Activated CD4-positive, alpha-beta T cell treated with anti-CD3 and anti-CD28 coated beads, Interleukin-10, Interleukin-2, amounts not matched to agents 100 ng/mL and 50 ng/mL, durations not matched to agents 16 hours and 8 hours (primary cell): ENCODE results near the gene SSBP2.
A peak's percentile ranks its signal among the peaks of the same experiment; 100 is the strongest.

Experiments
- DNase-seq: peaks from one replicate; pipeline ENCODE4 v3.0.0-alpha.2; 2020

SSBP2 gene

DNA sequence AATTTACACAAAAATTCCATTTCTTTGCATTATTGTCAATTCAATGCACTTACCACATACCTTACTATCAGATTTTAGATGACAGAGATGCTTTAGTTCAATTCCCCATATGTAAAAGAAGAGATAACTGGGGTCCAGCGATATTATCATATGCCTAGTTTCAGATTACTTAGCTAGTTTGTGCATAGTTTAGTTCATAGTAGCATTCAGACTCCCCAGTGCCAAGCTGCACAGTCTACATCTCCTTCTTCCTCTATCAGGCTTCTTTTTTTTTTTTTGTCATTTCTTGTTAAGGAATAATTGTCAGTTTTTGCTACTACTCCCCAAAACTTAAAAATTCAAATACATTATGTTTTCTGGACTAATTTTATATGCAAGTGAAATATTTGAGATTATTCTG is 175.0 kb downstream of the SSBP2 start:
- no peak for DNase-seq

DNA sequence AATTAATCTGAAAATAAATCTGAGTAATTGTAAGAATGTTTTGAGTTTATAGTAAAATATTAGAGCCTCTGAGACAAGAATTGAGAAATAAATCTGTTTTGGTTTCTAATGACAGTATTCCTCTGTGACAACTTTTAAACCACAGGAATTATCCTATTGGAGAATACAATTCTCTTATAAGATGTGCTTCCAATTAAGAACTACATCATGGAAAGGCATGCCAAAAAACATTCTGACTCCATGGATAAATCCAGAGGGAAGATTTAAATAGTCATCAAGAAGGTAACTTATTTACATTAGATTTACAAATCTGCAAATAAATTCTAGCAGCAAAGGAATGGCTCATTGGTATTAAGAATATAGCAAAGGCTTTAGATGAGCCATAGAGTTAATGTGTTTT is 178.7 kb downstream of the SSBP2 start:
- no peak for DNase-seq

DNA sequence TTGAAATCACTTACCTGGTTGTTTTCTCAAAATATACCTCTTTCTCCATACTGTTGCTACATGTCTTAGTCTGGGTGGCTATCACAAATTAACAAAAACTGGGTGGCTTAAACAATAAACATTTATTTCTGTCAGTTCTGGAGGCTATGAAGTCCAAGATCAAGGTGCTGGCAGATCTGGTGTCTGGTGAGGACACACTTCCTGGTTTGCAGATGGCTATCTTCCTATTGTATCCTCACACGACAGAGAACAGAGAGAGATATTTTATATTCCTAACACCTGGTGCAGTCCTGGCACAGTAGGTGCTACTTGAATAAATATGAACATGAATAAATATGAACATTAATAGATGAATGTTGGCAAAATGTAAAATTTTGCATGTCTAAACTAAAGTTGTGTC is 192.7 kb downstream of the SSBP2 start:
- no peak for DNase-seq

DNA sequence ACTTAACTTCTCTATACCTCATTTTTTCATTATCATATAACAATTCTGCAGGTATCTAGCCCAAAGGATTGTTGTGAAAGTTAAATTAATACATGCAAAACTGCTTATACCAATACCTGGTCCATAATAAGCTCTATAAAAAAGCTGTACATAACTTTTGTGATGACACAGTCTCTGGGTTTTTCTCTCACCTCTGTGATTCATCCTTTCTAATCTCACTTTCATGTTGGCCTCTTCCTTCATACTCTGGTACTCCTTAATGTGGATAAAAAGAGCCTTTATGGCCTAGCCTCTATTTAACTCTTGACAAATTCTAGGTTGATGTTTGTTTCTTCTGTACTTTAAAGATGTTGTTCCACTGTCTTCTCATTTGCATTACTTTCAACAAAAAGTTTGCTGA is 194.1 kb downstream of the SSBP2 start:
- DNase-seq, result peak; percentile 58

DNA sequence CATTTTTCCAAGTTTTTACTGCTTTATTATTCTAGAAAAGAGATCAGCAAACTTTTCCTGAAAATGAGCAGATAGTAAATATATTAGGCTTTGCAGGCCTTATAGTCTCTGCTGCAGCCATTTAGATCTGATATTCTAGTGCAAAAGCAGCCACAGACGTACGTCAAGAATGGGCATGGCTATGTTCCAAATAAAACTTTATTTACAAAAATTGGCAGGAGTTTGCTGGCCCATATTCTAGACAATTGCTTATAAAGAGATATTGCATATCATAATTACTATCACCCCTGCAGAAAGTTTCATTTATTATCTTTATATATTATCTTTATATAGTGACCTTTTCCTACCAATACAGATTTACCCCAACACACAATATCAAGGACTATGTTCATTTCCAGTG is 195.0 kb downstream of the SSBP2 start:
- no peak for DNase-seq

DNA sequence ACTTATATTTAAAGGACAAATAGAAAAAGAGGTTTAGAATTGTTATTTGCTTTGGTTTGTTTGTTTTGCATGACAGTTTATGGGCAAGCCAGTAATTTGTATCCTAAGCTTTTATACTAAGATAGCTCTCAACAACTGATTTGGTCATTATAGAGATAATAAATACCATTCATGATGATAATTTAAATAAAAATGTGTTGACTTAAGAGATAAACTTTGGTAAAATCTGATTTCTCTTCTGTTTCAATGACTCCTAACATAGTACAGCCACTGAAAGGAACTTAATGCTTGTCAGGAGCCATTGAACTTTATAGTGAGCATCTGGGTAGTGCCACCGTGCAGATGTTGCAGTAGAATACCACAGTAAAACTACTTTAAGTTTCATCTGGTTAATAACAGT is 196.2 kb downstream of the SSBP2 start:
- DNase-seq, result no peak

DNA sequence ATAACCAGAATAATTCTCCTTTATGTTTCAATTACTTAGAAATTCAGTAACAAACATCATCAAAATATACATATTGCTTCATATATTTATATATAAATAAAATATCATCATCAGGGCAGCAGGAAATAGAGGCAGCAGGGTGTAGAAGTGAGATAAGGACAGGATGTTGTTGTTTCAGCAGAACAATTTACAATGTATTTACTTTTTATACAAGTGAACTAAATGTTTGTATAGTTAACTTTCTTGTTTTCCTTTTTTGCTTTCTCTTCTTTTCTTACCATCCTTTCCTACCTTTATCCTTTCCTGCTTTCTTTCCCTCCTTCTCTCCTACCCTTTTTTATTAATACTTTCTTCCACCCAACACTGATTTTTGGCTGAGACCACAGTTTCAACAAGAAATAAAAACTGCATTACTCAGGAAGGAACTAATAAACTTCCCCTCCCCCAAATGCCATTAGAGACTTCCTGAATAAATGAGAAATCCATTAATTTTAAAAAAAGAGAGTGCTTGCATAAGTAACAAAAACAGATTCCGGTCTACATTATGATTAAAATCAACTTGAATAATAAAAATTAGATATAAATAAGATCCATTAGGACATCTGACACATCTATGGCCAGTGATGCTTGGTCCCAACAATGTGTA is 197.2 kb downstream of the SSBP2 start:
- no peak for DNase-seq

DNA sequence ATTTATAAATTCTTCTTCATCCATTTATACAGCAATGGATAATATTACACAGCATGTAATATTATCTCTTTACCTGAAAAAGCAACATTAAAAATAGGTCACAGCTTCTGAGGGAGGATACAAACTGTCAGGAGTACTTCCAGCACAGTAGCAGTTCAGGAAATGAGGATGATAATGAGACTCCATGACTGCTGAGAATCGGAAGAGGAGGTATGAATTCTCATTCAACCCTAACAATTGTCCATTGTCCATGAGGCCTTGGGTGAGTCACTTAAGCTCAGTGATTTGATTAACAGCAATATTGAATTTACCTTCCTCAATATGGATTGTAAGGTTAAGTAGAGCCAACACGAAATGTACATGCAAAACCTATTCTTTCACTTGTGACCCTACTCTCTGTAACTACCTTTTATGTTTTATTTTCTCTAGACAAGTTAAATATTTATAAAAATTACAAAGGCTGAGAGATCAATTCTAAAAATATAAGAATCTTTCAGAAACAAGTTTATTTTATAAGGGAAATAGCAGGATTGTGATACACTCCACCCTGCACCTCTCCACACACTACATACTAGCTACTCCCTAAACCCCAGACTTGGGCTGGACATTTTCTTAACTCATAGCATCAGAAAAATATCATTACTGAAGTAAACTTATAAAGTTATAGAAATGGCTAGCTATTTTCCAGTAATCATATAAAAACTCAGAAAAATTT is 197.9 kb downstream of the SSBP2 start:
- DNase-seq, result no peak

DNA sequence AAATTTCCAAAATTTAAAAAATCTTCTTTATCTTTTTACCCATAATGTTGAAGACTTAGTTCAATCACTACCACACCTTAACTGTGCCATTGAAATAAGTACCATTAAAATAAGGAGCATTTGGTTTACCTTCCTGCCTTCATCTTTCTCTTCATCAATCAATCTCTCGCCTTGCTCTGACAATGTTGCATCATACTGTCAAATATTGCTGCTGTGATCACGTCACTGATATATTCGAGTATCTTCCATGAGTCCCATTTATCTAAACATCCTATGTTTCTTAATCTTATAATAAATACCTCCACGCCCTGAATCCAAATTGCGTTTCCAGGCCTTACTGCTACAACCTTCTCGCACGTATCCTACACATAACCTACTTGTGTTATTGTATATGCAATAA is 201.8 kb downstream of the SSBP2 start:
- no peak for DNase-seq

DNA sequence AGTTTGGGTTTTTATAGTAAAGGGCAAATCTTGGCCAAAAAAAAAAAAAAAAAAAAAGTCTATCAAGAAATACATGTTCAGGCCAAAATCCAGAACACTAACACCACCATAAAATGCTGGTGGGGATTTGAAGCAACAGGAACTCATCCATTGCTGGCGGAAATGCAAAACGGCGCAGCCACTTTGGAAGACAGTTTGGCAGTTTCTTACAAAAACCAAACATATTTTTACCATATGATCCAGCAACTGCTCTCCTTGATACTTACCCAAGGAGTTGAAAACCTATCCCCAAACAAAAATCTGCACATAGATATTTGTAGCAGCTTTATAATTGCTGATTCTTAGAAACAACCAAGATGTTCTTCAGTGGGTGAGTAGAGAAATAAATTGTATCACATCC is 203.9 kb downstream of the SSBP2 start:
- DNase-seq, result no peak

DNA sequence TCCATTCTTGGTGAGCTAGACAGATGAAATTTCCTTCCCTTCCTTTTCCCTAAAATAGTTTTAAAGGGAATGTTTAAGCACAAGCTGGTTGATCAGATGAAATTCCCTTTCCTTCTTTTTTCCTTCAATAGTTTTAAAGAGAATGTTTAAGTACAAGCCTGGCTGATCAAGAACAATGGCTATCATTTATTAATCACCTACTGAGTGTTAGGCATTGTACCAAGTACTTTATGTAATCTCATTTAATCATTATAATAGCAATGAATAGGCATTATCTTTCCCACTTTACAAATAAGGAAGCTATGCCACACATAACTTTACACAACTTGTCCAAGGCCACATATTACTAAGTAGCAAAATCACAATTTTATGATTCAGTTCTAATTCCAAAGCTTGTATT is 205.0 kb downstream of the SSBP2 start:
- no peak for DNase-seq

DNA sequence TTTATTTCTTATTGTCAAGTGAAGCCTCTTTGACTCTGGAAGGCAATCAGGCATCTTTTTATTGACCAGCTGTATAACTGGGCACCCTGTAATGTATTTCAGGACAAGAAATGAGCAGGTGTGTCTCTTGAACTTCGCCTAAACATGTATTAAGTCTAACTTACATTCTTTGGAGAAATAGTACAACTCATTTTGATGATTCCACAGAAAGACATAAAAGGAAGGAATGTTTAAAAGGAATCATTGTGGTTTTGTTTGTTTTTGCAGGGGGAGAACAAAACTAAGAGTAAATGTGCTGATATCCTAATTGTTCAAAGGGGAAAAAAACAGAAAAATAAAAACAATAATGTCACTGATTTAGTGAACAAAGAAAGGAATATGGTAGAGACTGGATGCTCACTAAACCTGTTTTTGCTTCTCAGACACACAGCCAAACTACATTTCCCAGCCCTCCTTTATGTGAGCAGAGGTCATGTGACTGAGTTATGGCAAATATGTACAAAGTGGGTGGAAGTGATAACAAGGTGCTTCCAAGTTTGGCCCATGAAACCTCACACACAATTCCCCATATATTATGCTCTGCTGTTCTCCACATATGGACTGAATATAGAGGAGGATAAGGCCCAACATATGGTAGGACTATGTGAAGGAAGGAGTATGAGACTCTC is 206.4 kb downstream of the SSBP2 start:
- DNase-seq, result no peak

DNA sequence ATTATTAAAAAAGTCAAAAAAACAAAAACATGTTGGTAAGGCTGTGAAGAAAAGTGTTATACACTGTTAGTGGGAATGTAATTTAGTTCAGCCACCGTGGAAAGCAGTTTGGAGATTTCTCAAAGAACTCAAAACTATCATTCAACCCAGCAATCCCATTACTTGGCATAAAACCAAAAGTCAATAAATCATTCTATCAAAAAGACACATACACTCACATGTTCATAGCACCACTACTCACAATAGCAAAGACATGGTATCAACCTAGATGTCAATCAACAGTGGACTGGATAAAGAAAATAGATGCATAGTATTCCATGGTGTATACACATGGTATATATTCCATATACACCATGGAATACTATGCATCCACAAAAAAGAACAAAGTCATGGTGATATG is 208.7 kb downstream of the SSBP2 start:
- DNase-seq, result no peak

DNA sequence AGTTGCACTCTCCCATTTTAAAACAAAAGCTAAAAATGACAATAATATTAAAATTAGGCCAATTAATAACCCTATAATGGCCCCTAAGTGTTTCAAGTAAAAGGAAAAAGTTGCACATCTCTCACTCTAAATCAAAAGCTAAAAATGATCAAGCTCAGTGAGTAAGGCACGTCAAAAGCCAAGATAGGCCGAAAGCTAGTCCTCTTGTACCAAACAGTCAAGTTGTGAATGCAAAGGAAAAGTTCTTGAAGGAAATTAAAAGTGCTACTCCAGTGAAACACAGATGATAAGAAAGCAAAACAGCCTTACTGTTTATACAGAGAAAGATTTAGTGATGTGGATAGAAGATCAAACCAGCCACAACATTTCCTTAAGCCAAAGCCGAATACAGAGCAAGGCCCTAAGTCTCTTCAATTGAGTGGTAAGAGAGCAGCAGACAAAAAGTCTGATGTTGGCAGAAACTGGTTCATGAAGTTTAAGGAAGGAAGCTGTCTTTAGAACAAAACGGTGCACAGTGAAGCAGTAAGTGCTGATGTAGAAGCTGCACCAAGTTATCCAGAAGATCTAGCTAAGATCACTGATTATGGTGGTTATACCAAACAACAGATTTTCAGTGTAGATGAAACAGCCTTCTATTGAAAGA is 212.9 kb downstream of the SSBP2 start:
- DNase-seq, result no peak

DNA sequence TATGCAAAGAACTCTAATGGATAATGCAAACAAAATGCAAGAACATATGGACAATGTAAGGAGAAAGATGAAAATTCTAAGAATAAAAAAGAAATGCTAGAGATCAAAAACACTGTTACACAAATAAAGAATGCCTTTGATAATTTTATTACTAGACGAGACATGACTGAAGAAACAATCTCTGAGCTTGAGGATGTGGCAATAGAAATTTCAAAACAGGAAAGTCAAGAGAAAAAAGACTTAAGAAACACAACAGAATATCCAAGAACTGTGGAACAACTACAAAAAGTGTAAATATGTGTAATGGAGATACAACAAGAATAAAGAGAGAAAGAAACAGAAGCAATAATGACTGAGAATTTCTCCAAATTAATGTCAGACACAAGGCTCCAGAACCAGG is 216.5 kb downstream of the SSBP2 start:
- DNase-seq, result no peak

DNA sequence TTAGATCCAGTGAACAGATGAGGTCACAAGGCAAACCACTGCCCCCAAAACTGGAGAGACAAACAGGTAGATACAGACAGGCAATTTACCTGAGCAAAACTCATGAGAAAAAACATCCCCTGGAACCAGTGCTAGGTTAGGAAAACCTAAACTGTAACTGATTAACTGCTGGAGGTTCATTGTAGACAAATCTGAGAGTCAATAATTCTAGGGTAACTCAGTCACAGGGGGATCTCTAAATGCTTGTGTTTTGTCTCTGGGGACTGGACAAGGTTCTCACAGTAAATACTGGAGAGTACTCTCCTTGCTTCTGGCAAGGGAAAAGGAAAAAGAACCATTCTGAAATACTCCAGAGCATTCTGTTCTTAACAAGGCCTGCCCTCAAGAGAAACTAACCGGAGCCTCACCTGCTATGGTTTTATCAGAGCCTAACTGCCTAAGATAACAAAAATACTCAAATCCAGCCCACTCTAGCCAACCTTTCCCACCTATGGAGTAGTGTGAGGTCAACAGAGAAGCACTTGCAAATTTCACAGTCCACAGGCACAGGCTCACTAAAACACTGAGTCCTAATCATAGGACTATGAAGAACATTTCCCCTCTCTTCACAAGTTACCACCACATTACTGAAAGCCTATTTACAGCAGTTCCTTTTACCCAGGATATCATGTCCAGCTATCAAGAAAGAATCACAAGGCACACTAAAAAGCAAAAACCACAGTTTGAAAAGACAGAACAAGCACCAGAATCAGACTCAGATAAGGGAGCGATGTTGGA is 217.1 kb downstream of the SSBP2 start:
- no peak for DNase-seq

DNA sequence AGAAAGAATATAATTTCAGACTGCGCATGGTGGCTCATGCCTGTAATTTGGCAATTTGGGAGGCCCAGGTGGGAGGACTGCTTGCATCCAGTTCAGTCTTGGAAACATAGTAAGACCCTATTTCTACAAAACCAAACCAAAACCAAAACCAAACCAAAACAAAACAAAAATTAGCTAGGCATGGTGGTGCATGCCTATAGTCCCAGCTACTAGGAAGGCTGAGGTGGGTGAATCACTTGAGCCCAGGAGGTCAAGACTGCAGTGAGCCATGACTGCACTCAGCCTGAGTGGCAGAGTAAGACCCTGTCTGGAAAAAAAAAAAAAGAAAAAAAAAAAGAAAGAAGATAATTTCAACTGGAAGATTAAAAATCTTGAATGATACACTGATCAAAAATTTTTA is 220.0 kb downstream of the SSBP2 start:
- no peak for DNase-seq

DNA sequence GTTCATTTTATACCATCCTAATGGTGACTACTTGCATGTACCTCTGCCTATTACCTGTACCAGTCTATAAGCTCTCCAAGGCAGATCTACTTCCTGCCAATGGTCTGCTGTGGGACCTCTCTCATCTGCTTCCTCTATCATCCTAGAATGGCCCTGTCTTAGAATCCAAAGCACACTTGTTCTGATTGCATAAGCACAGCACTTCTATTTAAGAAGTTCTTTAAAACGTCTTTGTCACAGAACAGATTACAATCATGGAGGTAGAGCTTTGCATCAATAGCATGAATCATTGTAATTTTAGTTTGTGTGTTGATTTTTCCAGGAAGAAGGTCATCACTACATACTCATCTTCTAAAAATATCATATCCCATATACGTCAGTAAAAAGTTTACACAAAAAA is 225.2 kb downstream of the SSBP2 start:
- no peak for DNase-seq

DNA sequence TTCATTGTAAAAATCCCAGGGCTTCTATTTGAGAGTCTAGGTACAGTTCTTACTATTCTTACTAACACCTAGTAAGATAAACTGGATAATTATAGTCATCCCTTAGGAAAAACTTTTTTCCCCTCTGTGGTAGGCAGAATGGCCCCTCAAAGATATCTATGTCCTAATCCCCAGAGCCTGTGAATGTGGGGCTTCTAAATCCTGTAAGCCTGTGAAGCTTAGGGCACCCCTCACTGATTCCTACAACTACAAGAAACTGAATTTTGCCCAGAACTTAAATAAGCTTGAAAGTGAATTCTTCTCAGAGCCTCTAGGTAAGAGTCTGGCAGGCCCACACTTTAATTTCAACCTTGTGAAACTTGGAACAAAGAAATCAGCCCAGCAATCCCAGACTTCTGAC is 226.9 kb downstream of the SSBP2 start:
- DNase-seq, result no peak

DNA sequence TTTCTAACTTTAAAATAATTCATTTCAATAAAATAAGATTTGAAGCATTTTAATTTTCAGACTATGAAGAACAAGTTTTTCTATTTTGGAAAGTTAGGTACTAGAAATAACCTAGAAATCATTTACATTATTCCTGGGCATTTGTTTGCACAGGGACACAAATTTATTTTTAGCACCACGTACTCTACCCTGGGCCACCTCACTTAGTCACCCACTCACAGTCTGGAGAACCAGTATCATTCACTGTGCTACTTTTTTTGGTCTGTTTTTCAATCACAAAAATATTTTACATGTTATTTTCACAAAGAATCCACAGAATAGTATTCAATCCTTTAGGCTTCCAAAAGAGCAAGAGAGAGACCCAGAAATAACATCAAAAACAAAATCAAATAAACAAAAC is 228.3 kb downstream of the SSBP2 start:
- DNase-seq, result no peak

DNA sequence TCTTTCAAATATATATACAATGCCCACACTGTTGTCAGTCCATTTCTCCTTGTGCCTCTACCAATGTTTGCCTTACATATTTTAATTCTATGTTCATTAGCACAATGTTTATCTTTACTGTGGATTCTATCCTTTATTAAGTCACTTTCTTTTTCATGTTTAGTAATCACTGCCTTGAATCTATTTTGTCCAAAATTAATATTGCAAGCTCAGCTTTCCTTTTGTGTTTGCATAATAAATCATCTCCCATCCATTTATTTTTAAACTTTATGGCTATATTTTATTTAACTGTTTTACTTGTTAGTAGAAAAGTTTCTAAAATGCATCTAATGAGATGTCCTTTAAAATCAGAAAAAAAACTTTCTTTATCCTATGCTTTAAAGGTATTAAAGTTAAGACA is 230.1 kb downstream of the SSBP2 start:
- no peak for DNase-seq

DNA sequence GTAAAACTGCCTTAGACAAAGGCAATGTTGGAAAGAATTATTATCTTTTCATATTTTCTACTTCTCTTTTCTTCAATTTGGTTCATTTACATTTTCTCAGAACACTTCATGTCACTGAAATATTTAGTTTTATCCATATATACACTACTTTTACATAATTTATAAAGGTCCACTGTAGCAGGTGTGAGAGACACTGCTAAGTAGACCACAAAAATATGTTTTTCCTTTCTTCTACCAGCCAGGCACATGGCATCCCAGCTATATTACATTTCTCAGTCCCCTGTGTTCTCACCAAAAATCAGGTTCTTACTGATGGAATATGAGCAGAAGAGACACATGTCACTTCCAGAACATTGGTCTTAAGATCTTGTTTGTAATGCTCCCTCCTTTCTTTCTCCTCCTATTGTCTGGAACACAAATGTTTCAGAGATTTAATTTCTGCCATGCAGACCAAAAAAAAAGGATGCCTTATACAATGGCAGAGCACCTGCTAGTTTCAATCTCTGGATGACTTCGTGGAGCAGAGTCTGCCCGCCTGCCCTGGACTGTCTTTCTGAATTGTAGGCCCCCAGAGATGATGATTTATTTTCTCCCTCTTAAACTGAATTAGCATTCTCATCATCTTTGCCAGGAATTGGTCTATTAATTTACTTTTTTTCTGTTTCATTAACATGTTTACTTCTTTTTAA is 231.5 kb downstream of the SSBP2 start:
- DNase-seq, result no peak

DNA sequence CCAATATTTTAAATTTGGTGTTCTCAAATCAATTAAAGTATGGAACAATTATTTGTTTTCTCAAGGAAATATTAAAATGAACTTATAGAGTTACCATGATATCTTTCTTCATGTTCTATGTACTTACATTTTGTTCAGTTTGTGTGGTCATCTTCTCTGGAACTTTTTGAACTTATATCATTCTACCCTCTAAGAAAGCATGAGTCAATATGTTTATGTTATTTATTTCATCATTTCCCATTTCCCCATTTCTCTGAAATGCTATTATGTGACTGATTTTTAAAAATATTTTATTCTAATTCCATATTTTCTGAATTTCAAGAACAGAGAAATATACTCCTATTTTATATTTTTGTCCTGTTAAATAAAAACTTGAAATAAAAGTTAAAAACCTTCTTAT is 233.4 kb downstream of the SSBP2 start:
- no peak for DNase-seq
